ENCODE data around the gene CTSE. TPM values are rescaled to one million over a fixed set of nuclear protein-coding genes. Genes with fewer than 3 reads are reported as not detected.

CTSE gene
- total RNA-seq, 3 donors from 2014 or later (not counting 1 experiment from before 2014, with no cell fraction given): not detected

DNA sequence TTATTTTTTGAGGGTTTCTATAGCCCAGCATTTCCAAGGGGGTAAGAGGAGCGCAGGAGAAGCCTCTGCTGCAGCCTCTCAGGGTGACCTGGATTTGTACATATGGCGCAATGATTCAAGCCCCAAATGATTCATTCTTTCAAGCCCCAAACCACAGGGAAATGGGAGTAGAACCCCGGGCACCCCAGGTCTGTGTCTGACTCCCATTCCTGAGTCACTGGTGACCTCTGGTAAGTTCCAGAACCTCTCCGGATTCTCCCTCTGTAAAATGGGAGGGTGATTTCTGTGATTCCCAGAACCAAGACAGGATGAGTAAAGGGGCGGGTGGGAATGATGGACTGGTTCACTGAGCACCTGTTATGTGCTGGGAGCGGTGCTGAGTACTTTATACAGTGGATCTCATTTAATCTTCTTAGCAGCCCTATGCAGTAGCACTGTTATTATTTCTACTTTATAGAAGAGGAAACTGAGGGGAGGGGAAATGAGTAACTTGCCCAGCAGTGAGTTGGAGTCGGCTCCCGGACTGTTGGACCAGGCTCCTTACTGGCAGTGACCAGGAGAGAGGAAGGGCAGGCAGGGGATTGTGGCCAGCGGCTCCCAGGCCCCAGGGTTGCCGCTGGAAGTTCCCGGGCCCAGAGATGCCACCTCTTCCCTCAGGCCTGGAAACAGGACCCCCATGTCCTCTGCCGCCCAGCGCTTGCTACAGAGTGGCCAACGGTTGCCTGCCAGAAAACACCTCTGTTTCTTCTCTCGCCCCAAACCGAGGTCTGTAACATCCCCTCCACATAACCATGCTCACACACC is 60.1 kb downstream of the CTSE start:
- no peak overlapping the region for H3K4me3 ChIP-seq (ENCODE audit: low read length)
- Mint-ChIP-seq H3K4me3 (no peak overlapping the region), H3K4me1 (no peaks in the 10 kb centered on the region), H3K27me3 (ENCODE audit: low read depth in 2 of 2) (peaks cover 10 to 14% of the 10 kb centered on the region in 2 donors), H3K36me3 (no peaks in the 10 kb centered on the region), H3K27ac (no peak overlapping the region), H3K9me3 (no peaks in the 10 kb centered on the region)
- H3K27ac ChIP-seq (ENCODE audit: low read length): no peak overlapping the region
- no peaks in the 10 kb centered on the region for H3K9me3 ChIP-seq (ENCODE audit: control insufficient read depth, insufficient read depth, low read length)
- H3K4me1 ChIP-seq (ENCODE audit: control insufficient read depth, insufficient read depth, low read length): no peaks in the 10 kb centered on the region
- no peaks in the 10 kb centered on the region for H3K36me3 ChIP-seq (ENCODE audit: control insufficient read depth, insufficient read depth, low read length)
- TF ChIP-seq, protein P1, sequence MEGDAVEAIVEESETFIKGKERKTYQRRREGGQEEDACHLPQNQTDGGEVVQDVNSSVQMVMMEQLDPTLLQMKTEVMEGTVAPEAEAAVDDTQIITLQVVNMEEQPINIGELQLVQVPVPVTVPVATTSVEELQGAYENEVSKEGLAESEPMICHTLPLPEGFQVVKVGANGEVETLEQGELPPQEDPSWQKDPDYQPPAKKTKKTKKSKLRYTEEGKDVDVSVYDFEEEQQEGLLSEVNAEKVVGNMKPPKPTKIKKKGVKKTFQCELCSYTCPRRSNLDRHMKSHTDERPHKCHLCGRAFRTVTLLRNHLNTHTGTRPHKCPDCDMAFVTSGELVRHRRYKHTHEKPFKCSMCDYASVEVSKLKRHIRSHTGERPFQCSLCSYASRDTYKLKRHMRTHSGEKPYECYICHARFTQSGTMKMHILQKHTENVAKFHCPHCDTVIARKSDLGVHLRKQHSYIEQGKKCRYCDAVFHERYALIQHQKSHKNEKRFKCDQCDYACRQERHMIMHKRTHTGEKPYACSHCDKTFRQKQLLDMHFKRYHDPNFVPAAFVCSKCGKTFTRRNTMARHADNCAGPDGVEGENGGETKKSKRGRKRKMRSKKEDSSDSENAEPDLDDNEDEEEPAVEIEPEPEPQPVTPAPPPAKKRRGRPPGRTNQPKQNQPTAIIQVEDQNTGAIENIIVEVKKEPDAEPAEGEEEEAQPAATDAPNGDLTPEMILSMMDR (IDR thresholded peaks at IDR 0.05): no peak
- no peaks in the 10 kb centered on the region for H3K27me3 ChIP-seq (ENCODE audit: control insufficient read depth, insufficient read depth, low read length)
- DNase-seq: no peak
- 84% methylated on average over 16 of the region's 16 CpGs for WGBS (ENCODE audit: insufficient coverage)
- ATAC-seq: no peak
- intact Hi-C loops (cut with micrococcal nuclease): no loop called here

DNA sequence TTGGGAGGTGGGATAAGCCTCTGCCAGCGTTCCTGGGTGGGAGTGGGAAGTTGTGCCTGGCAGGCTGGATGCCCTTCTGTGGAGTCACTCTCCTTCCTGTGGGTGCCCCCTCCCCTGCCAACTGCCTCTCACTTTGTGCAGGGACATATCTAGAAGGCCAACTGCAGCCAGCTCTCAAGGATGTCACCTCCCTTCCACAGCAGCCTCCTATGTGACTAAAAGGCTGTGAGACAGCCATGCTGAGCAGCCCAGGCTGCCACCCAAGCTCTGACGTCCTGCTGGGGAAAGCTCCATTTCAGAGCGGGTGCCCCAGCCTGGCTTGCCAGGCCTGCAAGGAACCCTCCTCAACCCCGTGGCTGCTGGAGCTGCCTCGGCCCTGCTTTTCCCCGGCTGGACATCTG is 60.9 kb downstream of the CTSE start:
- peaks cover 10 to 14% of the 10 kb centered on the region in 2 donors for H3K27me3 Mint-ChIP-seq (ENCODE audit: low read depth in 2 of 2)
- Histone ChIP-seq H3K27ac (ENCODE audit: low read length) (no peak overlapping the region), H3K36me3 (ENCODE audit: control insufficient read depth, insufficient read depth, low read length) (no peaks in the 10 kb centered on the region), H3K9me3 (ENCODE audit: control insufficient read depth, insufficient read depth, low read length) (no peaks in the 10 kb centered on the region), H3K27me3 (ENCODE audit: control insufficient read depth, insufficient read depth, low read length) (no peaks in the 10 kb centered on the region), H3K4me1 (ENCODE audit: control insufficient read depth, insufficient read depth, low read length) (no peaks in the 10 kb centered on the region), H3K4me3 (ENCODE audit: low read length) (no peak overlapping the region)
- 82% methylated on average over 6 of the region's 6 CpGs for WGBS (ENCODE audit: insufficient coverage)
- no peak overlapping the region for H3K27ac Mint-ChIP-seq
- no peak for ATAC-seq
- TF ChIP-seq, protein P1 (IDR thresholded peaks at IDR 0.05): no peak
- no peak for DNase-seq
- H3K4me1 Mint-ChIP-seq: no peaks in the 10 kb centered on the region
- no peak overlapping the region for H3K4me3 Mint-ChIP-seq
- no peaks in the 10 kb centered on the region for H3K9me3 Mint-ChIP-seq
- intact Hi-C loops (cut with micrococcal nuclease): no loop called here
- no peaks in the 10 kb centered on the region for H3K36me3 Mint-ChIP-seq

DNA sequence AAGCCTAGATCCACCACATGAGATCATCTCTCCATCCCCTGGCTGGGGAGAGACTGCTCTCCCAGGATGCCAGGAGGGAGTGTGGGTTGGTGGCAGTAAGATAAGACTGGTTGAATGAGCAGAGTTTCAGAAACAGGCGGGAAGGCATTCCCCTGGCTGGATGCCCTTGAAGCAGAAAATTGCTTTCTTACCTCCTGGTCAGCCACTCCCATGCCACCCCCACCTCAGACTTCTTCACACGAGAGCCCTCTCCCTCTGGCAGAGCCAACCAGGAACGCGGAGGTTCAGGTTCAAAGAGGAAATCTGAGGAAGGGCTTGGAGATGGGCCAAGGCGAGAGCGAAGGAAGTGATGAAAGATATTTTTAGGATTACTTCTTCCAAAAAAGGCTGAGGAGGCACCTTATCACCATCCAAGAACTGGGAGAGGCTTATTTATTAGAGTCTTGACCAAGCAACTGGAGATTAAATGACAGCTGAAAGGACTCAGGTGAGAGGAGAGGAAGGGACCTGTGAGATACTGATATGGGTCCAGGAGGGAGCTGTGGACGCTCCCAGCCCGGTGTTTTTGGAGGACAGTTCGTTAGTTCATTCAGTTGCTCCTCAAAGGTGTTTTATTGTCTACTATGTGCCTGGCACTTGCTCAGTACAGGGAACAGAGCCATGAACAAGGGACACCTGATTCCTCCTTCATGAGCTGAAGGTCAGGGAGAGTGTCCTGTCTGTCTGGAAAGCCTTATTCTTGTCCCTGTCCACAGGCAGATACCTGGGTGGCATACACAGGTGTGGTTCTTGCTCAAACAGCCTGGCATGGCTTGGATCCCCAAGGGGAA is 61.5 kb downstream of the CTSE start:
- Mint-ChIP-seq H3K27ac (no peak overlapping the region), H3K4me3 (no peak overlapping the region), H3K4me1 (no peaks in the 10 kb centered on the region), H3K27me3 (ENCODE audit: low read depth in 2 of 2) (peaks cover 10 to 14% of the 10 kb centered on the region in 2 donors), H3K9me3 (no peaks in the 10 kb centered on the region), H3K36me3 (no peaks in the 10 kb centered on the region)
- Histone ChIP-seq H3K27ac (ENCODE audit: low read length) (no peak overlapping the region), H3K27me3 (ENCODE audit: control insufficient read depth, insufficient read depth, low read length) (no peaks in the 10 kb centered on the region), H3K4me1 (ENCODE audit: control insufficient read depth, insufficient read depth, low read length) (no peaks in the 10 kb centered on the region), H3K9me3 (ENCODE audit: control insufficient read depth, insufficient read depth, low read length) (no peaks in the 10 kb centered on the region), H3K36me3 (ENCODE audit: control insufficient read depth, insufficient read depth, low read length) (no peaks in the 10 kb centered on the region), H3K4me3 (ENCODE audit: low read length) (no peak overlapping the region)
- 75% methylated on average over 7 of the region's 9 CpGs for WGBS (ENCODE audit: insufficient coverage)
- intact Hi-C loops (cut with micrococcal nuclease): no loop called here
- TF ChIP-seq, protein P1 (IDR thresholded peaks at IDR 0.05): no peak
- ATAC-seq (no peak), DNase-seq (no peak)

Measured in natural killer cell (primary cell).